NCI-H524 (cell line): ENCODE data around the gene CAP2.
"Not testable (repeated sequence)": the region's sequence is repeated elsewhere in the genome, so short reads cannot be mapped to it uniquely, and the experiment has no call there.

Experiments
- DNase-seq, 2 experiments: peaks; one replicate each; lab custom pipeline; 2025; lab: John Stamatoyannopoulos, UW

The CAP2 gene

GRCh38 chr6:17581282-17581681 lies 187.9 kb downstream of the CAP2 start:
- DNase-seq, result not testable (repeated sequence)

- DNase-seq, result no peak
Measured at GRCh38 chr6:17583811-17584210, 190.4 kb downstream of the CAP2 start.

- DNase-seq, result peak; percentile 61 to 79
Measured at GRCh38 chr6:17584241-17584803, 190.9 kb downstream of the CAP2 start.

GRCh38 chr6:17585766-17586490 lies 192.5 kb downstream of the CAP2 start:
- DNase-seq, result peak; percentile 55 to 79

- DNase-seq, result not testable (repeated sequence)
Measured at GRCh38 chr6:17586623-17587022, 193.2 kb downstream of the CAP2 start.

- no peak for DNase-seq
Measured at GRCh38 chr6:17588011-17588410, 194.6 kb downstream of the CAP2 start.

- DNase-seq, result peak; percentile 84 to 91
Measured at GRCh38 chr6:17589406-17590096, 196.2 kb downstream of the CAP2 start.

- no peak for DNase-seq
Measured at GRCh38 chr6:17591287-17591686, 197.9 kb downstream of the CAP2 start.

GRCh38 chr6:17593246-17593645 lies 199.9 kb downstream of the CAP2 start:
- DNase-seq, result no peak

GRCh38 chr6:17596085-17596484 lies 202.7 kb downstream of the CAP2 start:
- DNase-seq, result no peak

GRCh38 chr6:17599877-17600526 lies 206.6 kb downstream of the CAP2 start, which contains the start of gene FAM8A1:
Gene FAM8A1 (plus strand): TSS chr6:17600302. CDS start chr6:17600410, 108 bp downstream.
- peak; percentile 76 to 92 for DNase-seq

GRCh38 chr6:17600527-17601385 lies 207.4 kb downstream of the CAP2 start:
- DNase-seq, result peak in 1 of 2 experiments; percentile 49

- peak in 1 of 2 experiments; percentile 35 for DNase-seq
Measured at GRCh38 chr6:17601386-17601703, 207.9 kb downstream of the CAP2 start.

GRCh38 chr6:17602888-17603287 lies 209.5 kb downstream of the CAP2 start:
- DNase-seq, result no peak

GRCh38 chr6:17606606-17607005 lies 213.2 kb downstream of the CAP2 start:
- DNase-seq, result no peak
